Liver (tissue), 9 donors: ENCODE data around the gene EPB41L4A. TPM values are rescaled to one million over a fixed set of nuclear protein-coding genes. Genes with fewer than 3 reads are reported as not detected.
A peak's percentile ranks its signal among the peaks of the same experiment; 100 is the strongest.

Source experiments
- DNase-seq: peaks from one replicate; pipeline ENCODE4 v3.0.0-alpha.2; 2017; ENCODE audit warnings: low spot score
- H3K27ac ChIP-seq, 2 donors: one replicate each; pipeline ENCODE4 v1.7.0; 2013; ENCODE audit warnings: inconsistent platforms in 2 of 2, low read length in 2 of 2, control low read depth in 1 of 2, low read depth in 1 of 2, mild to moderate bottlenecking in 1 of 2
- H3K27me3 ChIP-seq, 4 donors: one replicate each; pipeline versions ENCODE4 v1.6.1 to v1.7.0; 2013; ENCODE audit warnings: low read length in 3 of 4, inconsistent platforms in 1 of 4, mild to moderate bottlenecking in 1 of 4, moderate library complexity in 1 of 4; ENCODE audit not compliant: control insufficient read depth in 4 of 4, insufficient read depth in 4 of 4
- H3K36me3 ChIP-seq, 4 donors: one replicate each; pipeline versions ENCODE4 v1.6.1 to v1.7.0; 2013; ENCODE audit warnings: low read length in 3 of 4, mild to moderate bottlenecking in 3 of 4, low read depth in 1 of 4, moderate library complexity in 1 of 4; ENCODE audit not compliant: control insufficient read depth in 4 of 4, insufficient read depth in 3 of 4
- H3K4me1 ChIP-seq, 4 donors: one replicate each; pipeline versions ENCODE4 v1.6.1 to v1.7.0; 2013; ENCODE audit warnings: low read length in 3 of 4, mild to moderate bottlenecking in 3 of 4, moderate library complexity in 1 of 4; ENCODE audit not compliant: control insufficient read depth in 4 of 4, insufficient read depth in 4 of 4
- H3K4me3 ChIP-seq, 3 donors: one replicate each; pipeline versions ENCODE4 v1.6.1 to v1.7.0; 2013; ENCODE audit warnings: low read length in 3 of 3, control low read depth in 1 of 3, low read depth in 1 of 3, mild to moderate bottlenecking in 1 of 3
- H3K9ac ChIP-seq, 2 donors: one replicate each; pipeline ENCODE4 v1.7.0; 2013; ENCODE audit warnings: low read length in 2 of 2, mild to moderate bottlenecking in 2 of 2, moderate library complexity in 2 of 2, control low read depth in 1 of 2, low read depth in 1 of 2
- H3K9me3 ChIP-seq, 4 donors: one replicate each; pipeline versions ENCODE4 v1.6.1 to v1.7.0; 2013; ENCODE audit warnings: low read length in 3 of 4; ENCODE audit not compliant: control insufficient read depth in 4 of 4
- ATF3 ChIP-seq: IDR thresholded peaks from 2 replicates; pipeline ENCODE4 v1.6.1; 2016; ENCODE audit warnings: antibody characterized with exemption
- CTCF ChIP-seq: fragments of 150-350 bp; IDR thresholded peaks from 2 replicates; pipeline ENCODE4 v1.5.1; 2017; ENCODE audit warnings: improper control_type of control experiment, low read depth, low read length; ENCODE audit not compliant: missing input control
- FOXA1 ChIP-seq: IDR thresholded peaks from 2 replicates; pipeline ENCODE4 v1.6.1; 2016; ENCODE audit warnings: antibody characterized with exemption
- FOXA2 ChIP-seq: IDR thresholded peaks from 2 replicates; pipeline ENCODE4 v1.6.1; 2016; ENCODE audit warnings: antibody characterized with exemption
- GABPA ChIP-seq, 2 donors: IDR thresholded peaks in 1 of 2; conservative IDR thresholded peaks in 1 of 2; 2 replicates each; pipeline ENCODE4 v1.6.1; 2016; ENCODE audit warnings: antibody characterized with exemption in 2 of 2, mild to moderate bottlenecking in 1 of 2, moderate library complexity in 1 of 2
- HNF4A ChIP-seq, 2 donors: conservative IDR thresholded peaks; 2 replicates each; pipeline ENCODE4 v1.6.1; 2016; ENCODE audit warnings: antibody characterized with exemption in 2 of 2, mild to moderate bottlenecking in 2 of 2
- HNF4G ChIP-seq: IDR thresholded peaks from 2 replicates; pipeline ENCODE4 v1.6.1; 2016; ENCODE audit warnings: antibody characterized with exemption
- JUND ChIP-seq, 2 donors: IDR thresholded peaks; 2 replicates each; pipeline ENCODE4 v1.6.1; 2016; ENCODE audit warnings: antibody characterized with exemption in 2 of 2
- MAX ChIP-seq: IDR thresholded peaks from 2 replicates; pipeline ENCODE4 v1.6.1; 2016; ENCODE audit warnings: antibody characterized with exemption
- NR2F2 ChIP-seq: IDR thresholded peaks from 2 replicates; pipeline ENCODE4 v1.6.1; 2016; ENCODE audit warnings: antibody characterized with exemption
- RAD21 ChIP-seq, 2 donors: IDR thresholded peaks; 2 replicates each; pipeline ENCODE4 v1.6.1; 2016; ENCODE audit warnings: antibody characterized with exemption in 2 of 2, mild to moderate bottlenecking in 2 of 2
- REST ChIP-seq: IDR thresholded peaks from 2 replicates; pipeline ENCODE4 v1.6.1; 2016; ENCODE audit warnings: antibody characterized with exemption, mild to moderate bottlenecking
- RXRA ChIP-seq, 2 donors: IDR thresholded peaks; 2 replicates each; pipeline ENCODE4 v1.6.1; 2017 to 2018; ENCODE audit warnings: antibody characterized with exemption in 2 of 2, mild to moderate bottlenecking in 1 of 2
- SP1 ChIP-seq: IDR thresholded peaks from 2 replicates; pipeline ENCODE4 v1.6.1; 2018; ENCODE audit warnings: antibody characterized with exemption, mild to moderate bottlenecking
- TAF1 ChIP-seq: conservative IDR thresholded peaks from 2 replicates; pipeline ENCODE4 v1.6.1; 2016; ENCODE audit warnings: antibody characterized with exemption, mild to moderate bottlenecking
- YY1 ChIP-seq: IDR thresholded peaks from 2 replicates; pipeline ENCODE4 v1.6.1; 2016; ENCODE audit warnings: antibody characterized with exemption, mild to moderate bottlenecking
- ZBTB33 ChIP-seq: IDR thresholded peaks from 2 replicates; pipeline ENCODE4 v1.6.1; 2016; ENCODE audit warnings: antibody characterized with exemption
- WGBS: extraction: QIAGEN DNeasy Blood & Tissue Kit; methylation state at CpG from one replicate; pipeline ENCODE4 v1.1.7; 2013; 5-methylcytosine and 5-hydroxymethylcytosine counted together
- polyA plus RNA-seq, 2 donors: library from polyadenylated mRNA; stranded (reverse) in 1 of 2; unstranded in 1 of 2; fragments of 200-250 nt in 1 of 2; fragments of >200 nt in 1 of 2; fragmentation: Nextera tagmentation in 1 of 2; extraction: Ambion mirVana in 1 of 2; gene quantifications; one replicate each; pipeline versions ENCODE4 v1.2.1 to v1.2.3, GENCODE V29; 2013 to 2015
- total RNA-seq, 2 donors: library from RNA; depleted of rRNA; stranded (reverse); fragments of >200 nt; gene quantifications; one replicate each; pipeline ENCODE4 v1.2.3, GENCODE V29; 2014
- donor health status: healthy.
- donor health status: healthy.
- donor health status: healthy.
- donor health status: healthy.
- donor health status: healthy.

The EPB41L4A gene
- total and polyA plus RNA-seq, 4 donors = 1.1 to 8.0 (median 3.9) TPM

DNA sequence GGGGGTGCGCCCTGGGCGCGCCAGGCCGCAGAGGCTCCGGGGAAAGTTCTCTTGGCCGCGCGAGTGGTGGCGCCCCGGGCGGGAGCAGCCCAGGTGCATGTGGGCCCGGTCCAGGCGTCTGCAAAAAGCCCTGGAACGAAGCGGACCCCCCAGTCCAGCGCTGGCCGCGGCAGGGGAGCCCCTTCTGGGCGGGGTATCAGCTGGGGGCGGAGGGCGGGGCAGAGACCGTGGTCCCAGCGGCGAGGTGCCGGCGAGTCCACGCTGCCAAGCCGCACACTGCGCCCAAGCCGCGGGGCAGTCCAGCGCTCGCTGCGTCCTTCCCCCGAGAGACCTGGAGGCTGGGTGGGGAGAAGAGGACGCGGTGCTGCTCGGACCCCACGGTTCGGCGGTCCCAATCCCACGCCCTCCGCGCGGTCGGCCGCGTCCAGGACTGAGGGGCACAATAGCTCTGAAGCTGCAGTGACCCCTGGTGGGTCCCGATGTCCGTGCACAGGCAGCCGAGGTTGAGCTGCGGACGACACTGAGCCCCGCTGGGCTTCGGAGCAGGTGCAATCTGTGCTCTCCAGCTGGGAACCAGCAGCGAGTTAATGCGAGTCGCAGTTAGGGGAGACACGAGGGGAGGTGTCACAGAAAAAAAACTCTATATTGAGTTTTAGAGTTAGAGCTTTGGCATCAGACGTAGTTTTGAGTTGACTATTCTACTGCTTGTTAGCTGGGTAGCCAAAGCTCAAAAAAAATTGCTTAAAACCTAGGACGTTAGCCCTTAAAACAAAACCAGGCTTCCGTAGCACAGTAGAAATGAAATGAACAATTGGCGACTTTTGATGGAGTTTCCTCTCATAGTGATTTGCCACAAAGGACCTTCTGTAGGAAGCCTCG is 1.1 kb upstream of the EPB41L4A start:
- 4% methylated on average over 64 of the region's 64 CpGs for WGBS
- DNase-seq = peak; percentile 79
- peaks cover 9 to 23% (median 19%) of the 10 kb centered on the region in 4 donors for H3K4me1 ChIP-seq
- H3K27ac ChIP-seq = peak overlapping the region; percentile 60 to 61
- no peaks in the 10 kb centered on the region for H3K9me3 ChIP-seq
- TF ChIP-seq FOXA2 (no peak), GABPA (IDR thresholded peaks at IDR 0.05 in 1 of 2, conservative IDR thresholded peaks at IDR 0.05 in 1 of 2) (no peak), JUND (IDR thresholded peaks at IDR 0.05) (no peak), YY1 (no peak), CTCF (peak; percentile 84), NR2F2 (no peak), RXRA (IDR thresholded peaks at IDR 0.05) (no peak), ATF3 (no peak), FOXA1 (no peak), HNF4A (conservative IDR thresholded peaks at IDR 0.05) (no peak), HNF4G (no peak), SP1 (no peak), RAD21 (IDR thresholded peaks at IDR 0.05) (peak; percentile 85 to 90), MAX (no peak), ZBTB33 (no peak)
- H3K4me3 ChIP-seq = peak overlapping the region; percentile 59 to 79 (median 76)
- H3K27me3 ChIP-seq = peaks cover 0 to 9% (median 3%) of the 10 kb centered on the region in 4 donors
- H3K9ac ChIP-seq = no peak overlapping the region
- no peaks in the 10 kb centered on the region for H3K36me3 ChIP-seq

DNA sequence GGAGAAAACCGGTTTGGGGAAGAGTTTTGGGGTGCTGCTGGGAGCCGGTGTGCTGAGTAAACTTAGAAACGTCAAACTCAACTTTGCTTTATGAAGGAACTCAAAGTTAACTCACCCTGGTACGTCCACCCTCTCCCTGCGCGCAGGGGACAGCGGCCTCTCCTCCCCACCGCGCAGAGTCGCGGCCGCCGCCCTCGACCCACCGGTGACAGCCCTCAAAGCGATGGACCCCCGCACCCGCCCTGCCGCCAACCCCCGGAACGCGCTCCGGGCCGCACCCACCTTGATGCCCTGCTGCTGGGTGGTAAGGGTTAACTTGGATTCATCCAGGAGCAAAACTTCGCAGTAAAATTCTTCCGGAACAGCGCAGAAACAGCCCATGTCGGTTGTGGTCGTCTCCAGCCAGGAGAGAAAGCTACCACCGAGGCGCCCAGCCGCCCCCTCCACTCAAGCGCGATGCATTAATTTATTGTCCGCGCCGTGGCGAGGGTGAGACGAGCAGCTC is 366 bp downstream of the EPB41L4A start:
- TF ChIP-seq TAF1 (no peak), FOXA2 (no peak), SP1 (no peak), ATF3 (no peak), REST (no peak), ZBTB33 (no peak)
- peak; percentile 40 for DNase-seq
- 3% methylated on average over 39 of the region's 39 CpGs for WGBS
- peaks cover 0 to 9% (median 3%) of the 10 kb centered on the region in 4 donors for H3K27me3 ChIP-seq
- H3K9ac ChIP-seq = peak overlapping the region in 1 of 2 donors; percentile 12
- H3K36me3 ChIP-seq = no peaks in the 10 kb centered on the region
- H3K4me1 ChIP-seq = peaks cover 9 to 23% (median 19%) of the 10 kb centered on the region in 4 donors
- H3K9me3 ChIP-seq = no peaks in the 10 kb centered on the region
- H3K27ac ChIP-seq = peak overlapping the region; percentile 60 to 61
- peak overlapping the region; percentile 56 to 79 (median 59) for H3K4me3 ChIP-seq
